Epithelial cell of proximal tubule (primary cell): ENCODE measurements around the gene DUOXA2. TPM values are rescaled to one million over a fixed set of nuclear protein-coding genes. Genes with fewer than 3 reads are reported as not detected.
"Not testable (repeated sequence)": the region's sequence is repeated elsewhere in the genome, so short reads cannot be mapped to it uniquely, and the experiment has no call there.

Source experiments
- DNase-seq: peaks from one replicate; pipeline ENCODE4 v3.0.0-alpha.2; 2011; ENCODE audit warnings: low read depth
- H3K4me3 ChIP-seq: 2 replicates; pipeline ENCODE4 v1.5.1; 2011; ENCODE audit warnings: low read depth, mild to moderate bottlenecking, low read length
- CTCF ChIP-seq: conservative IDR thresholded peaks from 2 replicates; pipeline ENCODE4 v1.5.1; 2012; ENCODE audit warnings: low read depth, mild to moderate bottlenecking, low read length
- total RNA-seq: library from RNA; depleted of rRNA; stranded (reverse); fragments of >200 nt; gene quantifications from 2 replicates; pipeline ENCODE4 v1.2.3, GENCODE V29; 2015

The DUOXA2 gene
- total RNA-seq, 1 donor from 2014 or later, result not detected

GRCh38 chr15:45134682-45135604 is 20.8 kb downstream of the DUOXA2 start:
- peak; percentile 32 for TF ChIP-seq CTCF
- H3K4me3 ChIP-seq, result peak overlapping the region; percentile 30
- DNase-seq, result no peak

GRCh38 chr15:45135705-45136377 is 21.7 kb downstream of the DUOXA2 start:
- H3K4me3 ChIP-seq, DNase-seq: not testable (repeated sequence)

GRCh38 chr15:45136378-45136764 is 22.2 kb downstream of the DUOXA2 start:
- TF ChIP-seq CTCF, result peak; percentile 43
- no peak overlapping the region for H3K4me3 ChIP-seq
- no peak for DNase-seq

GRCh38 chr15:45137703-45138102 is 23.6 kb downstream of the DUOXA2 start:
- H3K4me3 ChIP-seq, result no peak overlapping the region
- TF ChIP-seq CTCF, result no peak
- DNase-seq, result no peak

- no peak for TF ChIP-seq CTCF
- no peak overlapping the region for H3K4me3 ChIP-seq
- no peak for DNase-seq
Observed at GRCh38 chr15:45138814-45139765, 25.0 kb downstream of the DUOXA2 start.

- no peak for TF ChIP-seq CTCF
- no peak overlapping the region for H3K4me3 ChIP-seq
- no peak for DNase-seq
Observed at GRCh38 chr15:45139770-45140169, 25.6 kb downstream of the DUOXA2 start.
